ENCODE measurements around the gene PLEKHA5. TPM values are rescaled to one million over a fixed set of nuclear protein-coding genes. Genes with fewer than 3 reads are reported as not detected.
A peak's percentile ranks its signal among the peaks of the same experiment; 100 is the strongest.

The PLEKHA5 gene
- total RNA-seq (2012; rRNA removed) (12.2 and 16.1 TPM in 2 replicates), polyA plus RNA-seq (2012; rRNA removed) (4.3 and 5.3 TPM in 2 replicates), Bru-seq, nascent RNA (percentile 87 among the genes with signal in this experiment), BruChase-seq, experiment 1, labeled RNA remaining after a 6-hour chase (percentile 88 among the genes with signal in this experiment), BruChase-seq, experiment 2, labeled RNA remaining after a 2-hour chase (percentile 89 among the genes with signal in this experiment)
- polyA plus RNA-seq (2012; cell fraction: cytosol; rRNA removed), result 0.95 and 1.1 TPM in 2 replicates
- polyA plus RNA-seq (2012; cell fraction: nucleus; rRNA removed; ENCODE audit: low replicate concordance), result 1.2 and 7.9 TPM in 2 replicates
- long read RNA-seq, full-length matches to known transcripts, result 4 of 26 reads
- long read RNA-seq, partial matches to known transcripts, result 18 of 26 reads
- long read RNA-seq, other reads (novel, unspliced or antisense), result 4 of 26 reads

GRCh38 chr12:19129486-19130223 is at the start of gene PLEKHA5:
Gene PLEKHA5, plus strand, starts transcription at chr12:19129733. Its CDS starts 67 bp downstream, at chr12:19129800.
- H3K4me3 ChIP-seq (ENCODE audit: insufficient read depth, low read depth, low read length), result peak within 1 kb of the TSS; percentile 77
- H3K27ac ChIP-seq (ENCODE audit: insufficient read depth, low read length), result peak within 1 kb of the TSS; percentile 81
- peak within 1 kb of the TSS; percentile 69 for H4K5ac ChIP-seq (ENCODE audit: low read depth, low read length)
- peak within 1 kb of the TSS; percentile 86 for H3K56ac ChIP-seq (ENCODE audit: extremely low read depth, insufficient read depth, low read length)
- no peaks in the 10 kb centered on the region for H4K20me1 ChIP-seq (ENCODE audit: insufficient read depth, low read length)
- H3K4ac ChIP-seq (ENCODE audit: low read depth, low read length), result peak within 1 kb of the TSS; percentile 92
- peak within 1 kb of the TSS; percentile 50; the same call in 2 of the 3 replicates for H2BK15ac ChIP-seq (ENCODE audit: low read depth, low read length)
- peak within 1 kb of the TSS; percentile 84 for H2AK5ac ChIP-seq (ENCODE audit: low read depth, low read length)
- ChIA-PET POLR2A (ENCODE audit: unreplicated experiment) (no interaction called here), CTCF (no interaction called here)
- peak within 1 kb of the TSS; percentile 86 for H3K4me2 ChIP-seq (ENCODE audit: low read depth, low read length)
- peak within 1 kb of the TSS; percentile 78 for H3K9ac ChIP-seq (ENCODE audit: low read depth, low read length)
- H3K9me1 ChIP-seq (ENCODE audit: insufficient read depth, low read length), result no peaks in the 10 kb centered on the region
- WGBS, 2 experiments (ENCODE audit: extremely low coverage in 2 of 2, insufficient read length in 1 of 2), result 0% methylated on average over 46 of the region's 103 CpGs; no CpG with 5 or more reads in 1 of the 2 experiments
- peak within 1 kb of the TSS; percentile 75 for H2BK5ac ChIP-seq (ENCODE audit: low read depth, low read length, poor library complexity, severe bottlenecking)
- H3K36me3 ChIP-seq (ENCODE audit: control insufficient read depth, insufficient read depth, low read length), result no peaks in the 10 kb centered on the region
- in situ Hi-C loops (cut with MboI; ENCODE audit: low sequenced_read_pairs), result no loop called here
- H4K8ac ChIP-seq (ENCODE audit: low read depth in 2 of 2, low read length in 2 of 2), result peak within 1 kb of the TSS; percentile 72 to 80
- peak within 1 kb of the TSS; percentile 58 for H3K18ac ChIP-seq (ENCODE audit: low read depth, low read length)
- BruUV-seq (replicated peaks), result no TSS peak
- no peak for TF ChIP-seq USF2 (IDR thresholded peaks at IDR 0.05; ENCODE audit: low read depth, low read length)
- TF ChIP-seq CTCF (conservative IDR thresholded peaks at IDR 0.05; ENCODE audit: low read depth, low read length), result 0 out of 2 replicates have a peak, but pooled peaks have one; percentile 6
- no peak for TF ChIP-seq RCOR1 (IDR thresholded peaks at IDR 0.05; ENCODE audit: insufficient replicate concordance, low read length)
- H3K4me1 ChIP-seq (ENCODE audit: control insufficient read depth, insufficient read depth, low read length), result no peaks in the 10 kb centered on the region
- H4K91ac ChIP-seq (ENCODE audit: insufficient read depth, low read depth, low read length), result peak within 1 kb of the TSS; percentile 83
- peaks cover 2 to 12% of the 10 kb centered on the region in 2 experiments; a peak in 3 of 4 replicates for H3K79me1 ChIP-seq (ENCODE audit: low read depth in 1 of 2, low read length in 2 of 2)
- no peaks in the 10 kb centered on the region for H3K27me3 ChIP-seq (ENCODE audit: control insufficient read depth, insufficient read depth, low read length)
- peaks cover 8% of the 10 kb centered on the region; the same call in 1 of the 2 replicates for H3K9me3 ChIP-seq (ENCODE audit: control insufficient read depth, insufficient read depth, low read length)
- peak within 1 kb of the TSS; percentile 38 for H2BK20ac ChIP-seq (ENCODE audit: low read depth, low read length)
- peak within 1 kb of the TSS; percentile 85 for H3K23ac ChIP-seq (ENCODE audit: low read depth, low read length)
- DNase-seq (peak; percentile 64), ATAC-seq (ENCODE audit: low read depth) (peak; percentile 85)
- H2AK9ac ChIP-seq (replicated peaks; ENCODE audit: low read depth, low read length, poor library complexity), result peak within 1 kb of the TSS; percentile 77
- intact Hi-C loops (cut with micrococcal nuclease), result loop anchor here (2.0 to 10.0 kb wide), 5 partner anchors 53 to 699 kb away; no protein-coding TSS in a partner anchor
- dilution Hi-C loops (cut with HindIII; ENCODE audit: low sequenced_read_pairs, unreplicated experiment), result no loop called here
- peak within 1 kb of the TSS; percentile 77 for H2BK120ac ChIP-seq (ENCODE audit: low read depth, low read length)
- H3K14ac ChIP-seq (replicated peaks; ENCODE audit: low read depth, low read length), result peak within 1 kb of the TSS; percentile 91
- H2AFZ ChIP-seq (replicated peaks; ENCODE audit: low read length, poor library complexity), result peak within 1 kb of the TSS; percentile 88

Data from IMR-90 (cell line).